Neuronal stem cell (in vitro differentiated cells): ENCODE results near the gene AMFR.

Source experiments
- DNase-seq: peaks from one replicate; pipeline ENCODE4 v3.0.0-alpha.2; 2013; ENCODE audit warnings: low spot score
- H2AFZ ChIP-seq: one replicate; pipeline ENCODE4 v1.6.1; 2013; ENCODE audit warnings: mild to moderate bottlenecking, low read length, inconsistent platforms
- H2AK5ac ChIP-seq: 2 replicates; pipeline ENCODE4 v1.6.1; 2013; ENCODE audit warnings: low read depth, mild to moderate bottlenecking, inconsistent platforms, low read length, moderate library complexity, mixed read lengths
- H2BK120ac ChIP-seq: 2 replicates; pipeline ENCODE4 v1.6.1; 2013; ENCODE audit warnings: low read depth, mild to moderate bottlenecking, inconsistent platforms, low read length, moderate library complexity, mixed read lengths
- H2BK12ac ChIP-seq: one replicate; pipeline ENCODE4 v1.6.1; 2013; ENCODE audit warnings: low read length, inconsistent platforms
- H2BK15ac ChIP-seq: 2 replicates; pipeline ENCODE4 v1.6.1; 2013; ENCODE audit warnings: mild to moderate bottlenecking, low read length, inconsistent platforms, mixed read lengths
- H2BK5ac ChIP-seq: one replicate; pipeline ENCODE4 v1.6.1; 2013; ENCODE audit warnings: inconsistent platforms, mild to moderate bottlenecking, low read length, moderate library complexity
- H3K14ac ChIP-seq: one replicate; pipeline ENCODE4 v1.6.1; 2013; ENCODE audit warnings: low read length, inconsistent platforms
- H3K18ac ChIP-seq: 2 replicates; pipeline ENCODE4 v1.6.1; 2013; ENCODE audit warnings: low read length, inconsistent platforms
- H3K23ac ChIP-seq: 2 replicates; pipeline ENCODE4 v1.6.1; 2013; ENCODE audit warnings: low read depth, mild to moderate bottlenecking, mixed read lengths, low read length, inconsistent platforms; ENCODE audit not compliant: poor library complexity
- H3K27ac ChIP-seq: replicated peaks from 3 replicates; pipeline ENCODE4 v1.5.1; 2013; ENCODE audit warnings: low read length, inconsistent platforms
- H3K27me3 ChIP-seq, 3 experiments: 2 replicates each; pipeline ENCODE4 v1.6.1; 2013; ENCODE audit warnings: low read length in 3 of 3, mild to moderate bottlenecking in 2 of 3, inconsistent platforms in 1 of 3, low read depth in 1 of 3, mixed read lengths in 1 of 3, moderate library complexity in 1 of 3; ENCODE audit not compliant: control insufficient read depth in 3 of 3, insufficient read depth in 3 of 3
- H3K36me3 ChIP-seq, 2 donors: replicated peaks in 1 of 2; 2 replicates each; pipeline ENCODE4 v1.6.1; 2013; ENCODE audit warnings: low read length in 2 of 2; ENCODE audit not compliant: control insufficient read depth in 2 of 2, insufficient read depth in 2 of 2
- H3K4ac ChIP-seq: 2 replicates; pipeline ENCODE4 v1.6.1; 2013; ENCODE audit warnings: inconsistent platforms, mild to moderate bottlenecking, low read length, moderate library complexity
- H3K4me1 ChIP-seq, 2 donors: 1 replicate in 1 of 2; 2 replicates in 1 of 2; pipeline ENCODE4 v1.6.1; 2013; ENCODE audit warnings: low read length in 2 of 2, low read depth in 1 of 2; ENCODE audit not compliant: control insufficient read depth in 2 of 2, insufficient read depth in 1 of 2
- H3K4me2 ChIP-seq: one replicate; pipeline ENCODE4 v1.6.1; 2013; ENCODE audit warnings: mild to moderate bottlenecking, low read length, inconsistent platforms; ENCODE audit not compliant: insufficient read depth, poor library complexity, severe bottlenecking
- H3K4me3 ChIP-seq, 2 donors: 2 replicates each; pipeline ENCODE4 v1.5.1; 2013; ENCODE audit warnings: low read length in 2 of 2, mild to moderate bottlenecking in 2 of 2, inconsistent platforms in 1 of 2, moderate library complexity in 1 of 2
- H3K79me1 ChIP-seq: one replicate; pipeline ENCODE4 v1.6.1; 2013; ENCODE audit warnings: low read depth, mild to moderate bottlenecking, inconsistent platforms, low read length, moderate library complexity
- H3K9ac ChIP-seq: one replicate; pipeline ENCODE4 v1.6.1; 2013; ENCODE audit warnings: mild to moderate bottlenecking, low read depth, low read length, inconsistent platforms; ENCODE audit not compliant: poor library complexity
- H3K9me3 ChIP-seq, 2 donors: replicated peaks in 1 of 2; 2 replicates each; pipeline versions ENCODE3 to v1.6.1; 2013; ENCODE audit warnings: low read length in 2 of 2, mild to moderate bottlenecking in 2 of 2, inconsistent platforms in 1 of 2, low read depth in 1 of 2, mixed read lengths in 1 of 2, moderate library complexity in 1 of 2; ENCODE audit not compliant: control insufficient read depth in 2 of 2, insufficient read depth in 1 of 2
- H4K8ac ChIP-seq: one replicate; pipeline ENCODE4 v1.6.1; 2013; ENCODE audit warnings: low read depth, mild to moderate bottlenecking, inconsistent platforms, low read length, moderate library complexity
- H4K91ac ChIP-seq: one replicate; pipeline ENCODE4 v1.6.1; 2013; ENCODE audit warnings: low read length, low read depth, mild to moderate bottlenecking, inconsistent platforms; ENCODE audit not compliant: poor library complexity
- WGBS, 2 donors: extraction: QIAGEN DNeasy Blood & Tissue Kit; methylation state at CpG; one replicate each; pipeline ENCODE4 v1.1.7; 2013; ENCODE audit warnings: missing lambda C conversion rate in 2 of 2, mixed read lengths in 1 of 2; ENCODE audit not compliant: insufficient read length in 2 of 2, insufficient replicate concordance in 1 of 2; ENCODE audit errors: extremely low coverage in 2 of 2; 5-methylcytosine and 5-hydroxymethylcytosine counted together

AMFR gene

GRCh38 chr16:56421976-56422669, 3.2 kb downstream of the AMFR start:
- H4K91ac ChIP-seq, result no peak overlapping the region
- no peak overlapping the region for H2AK5ac ChIP-seq
- no peak overlapping the region for H2AFZ ChIP-seq
- no peak overlapping the region for H3K18ac ChIP-seq
- no peak for DNase-seq
- no peak overlapping the region for H3K4me3 ChIP-seq
- no peak overlapping the region for H3K4ac ChIP-seq
- H3K14ac ChIP-seq, result no peak overlapping the region
- H3K23ac ChIP-seq, result no peak overlapping the region
- H3K9ac ChIP-seq, result no peak overlapping the region
- H2BK120ac ChIP-seq, result no peak overlapping the region
- WGBS, 2 donors, result no CpG with 5 or more reads among the region's 5 CpGs
- H2BK5ac ChIP-seq, result no peak overlapping the region
- no peaks in the 10 kb centered on the region for H3K36me3 ChIP-seq
- H3K4me1 ChIP-seq, result peaks cover 2 to 6% of the 10 kb centered on the region in 2 donors
- no peak overlapping the region for H3K4me2 ChIP-seq
- H3K9me3 ChIP-seq, result no peaks in the 10 kb centered on the region
- peaks cover 0 to 2% (median 0%) of the 10 kb centered on the region in 3 experiments for H3K27me3 ChIP-seq
- H2BK15ac ChIP-seq, result no peak overlapping the region
- no peaks in the 10 kb centered on the region for H3K79me1 ChIP-seq
- H4K8ac ChIP-seq, result no peak overlapping the region
- no peak overlapping the region for H3K27ac ChIP-seq
- H2BK12ac ChIP-seq, result no peak overlapping the region

- no peak overlapping the region for H2BK12ac ChIP-seq
- no peak overlapping the region for H3K4ac ChIP-seq
- H3K4me2 ChIP-seq, result no peak overlapping the region
- no peak overlapping the region for H3K18ac ChIP-seq
- no peak overlapping the region for H3K23ac ChIP-seq
- H2BK120ac ChIP-seq, result no peak overlapping the region
- no CpG with 5 or more reads among the region's 2 CpGs for WGBS, 2 donors
- no peak overlapping the region for H3K9ac ChIP-seq
- H4K91ac ChIP-seq, result no peak overlapping the region
- no peak overlapping the region for H2BK15ac ChIP-seq
- peaks cover 0 to 2% (median 0%) of the 10 kb centered on the region in 3 experiments for H3K27me3 ChIP-seq
- DNase-seq, result no peak
- no peaks in the 10 kb centered on the region for H3K79me1 ChIP-seq
- H2AK5ac ChIP-seq, result no peak overlapping the region
- H3K9me3 ChIP-seq, result no peaks in the 10 kb centered on the region
- no peak overlapping the region for H4K8ac ChIP-seq
- no peak overlapping the region for H3K27ac ChIP-seq
- no peak overlapping the region for H2AFZ ChIP-seq
- H3K4me3 ChIP-seq, result no peak overlapping the region
- H3K14ac ChIP-seq, result no peak overlapping the region
- H3K4me1 ChIP-seq, result peaks cover 2 to 6% of the 10 kb centered on the region in 2 donors
- no peak overlapping the region for H2BK5ac ChIP-seq
- no peaks in the 10 kb centered on the region for H3K36me3 ChIP-seq
Observed at GRCh38 chr16:56421313-56421712, 4.0 kb downstream of the AMFR start.

- Histone ChIP-seq H3K27ac (no peak overlapping the region), H2AFZ (no peak overlapping the region), H2BK15ac (no peak overlapping the region), H3K23ac (no peak overlapping the region), H2BK12ac (no peak overlapping the region), H3K4ac (no peak overlapping the region), H2AK5ac (no peak overlapping the region), H3K18ac (no peak overlapping the region), H4K8ac (no peak overlapping the region), H2BK120ac (no peak overlapping the region), H3K9me3 (no peaks in the 10 kb centered on the region), H3K79me1 (no peaks in the 10 kb centered on the region), H3K36me3 (no peaks in the 10 kb centered on the region), H2BK5ac (no peak overlapping the region), H3K14ac (no peak overlapping the region), H3K4me1 (peaks cover 2 to 6% of the 10 kb centered on the region in 2 donors), H3K4me2 (no peak overlapping the region), H3K4me3 (no peak overlapping the region), H3K27me3 (peaks cover 0 to 2% (median 0%) of the 10 kb centered on the region in 3 experiments), H4K91ac (no peak overlapping the region), H3K9ac (no peak overlapping the region)
- DNase-seq, result no peak
Observed at GRCh38 chr16:56420613-56421012, 4.7 kb downstream of the AMFR start.

- H2AK5ac ChIP-seq, result no peak overlapping the region
- no CpG with 5 or more reads among the region's 8 CpGs for WGBS, 2 donors
- H2BK5ac ChIP-seq, result no peak overlapping the region
- H3K14ac ChIP-seq, result no peak overlapping the region
- no peaks in the 10 kb centered on the region for H3K36me3 ChIP-seq
- H3K27ac ChIP-seq, result no peak overlapping the region
- no peak overlapping the region for H2AFZ ChIP-seq
- H3K4me1 ChIP-seq, result peaks cover 3 to 6% of the 10 kb centered on the region in 2 donors
- no peak overlapping the region for H2BK15ac ChIP-seq
- H3K9me3 ChIP-seq, result no peaks in the 10 kb centered on the region
- DNase-seq, result no peak
- no peak overlapping the region for H4K8ac ChIP-seq
- no peak overlapping the region for H2BK120ac ChIP-seq
- H3K23ac ChIP-seq, result no peak overlapping the region
- no peak overlapping the region for H3K9ac ChIP-seq
- H3K4me2 ChIP-seq, result no peak overlapping the region
- peaks cover 0 to 2% (median 0%) of the 10 kb centered on the region in 3 experiments for H3K27me3 ChIP-seq
- no peak overlapping the region for H2BK12ac ChIP-seq
- H3K79me1 ChIP-seq, result no peaks in the 10 kb centered on the region
- no peak overlapping the region for H3K4ac ChIP-seq
- no peak overlapping the region for H4K91ac ChIP-seq
- H3K4me3 ChIP-seq, result no peak overlapping the region
- H3K18ac ChIP-seq, result no peak overlapping the region
Observed at GRCh38 chr16:56419740-56420548, 5.4 kb downstream of the AMFR start.
